A673 (cell line): ENCODE results near the gene BAG5.

ENCODE experiments used
- EZH2 ChIP-seq: fragments of 200-600 bp; sonication (generic); IDR thresholded peaks from 2 replicates; pipeline ENCODE4 v1.6.1; 2017; ENCODE audit warnings: borderline replicate concordance, low read depth, mild to moderate bottlenecking, mixed read lengths, antibody characterized with exemption, low read length; ENCODE audit not compliant: poor library complexity, severe bottlenecking
- TF ChIP-seq, protein P1 (sequence below): fragments of 300-800, 200-600 bp; sonication (generic); conservative IDR thresholded peaks from 2 replicates; pipeline ENCODE4 v1.5.1; 2017; ENCODE audit warnings: low read depth, mild to moderate bottlenecking, antibody characterized with exemption, low read length, moderate library complexity, mixed read lengths

- TF ChIP-seq, protein P1, sequence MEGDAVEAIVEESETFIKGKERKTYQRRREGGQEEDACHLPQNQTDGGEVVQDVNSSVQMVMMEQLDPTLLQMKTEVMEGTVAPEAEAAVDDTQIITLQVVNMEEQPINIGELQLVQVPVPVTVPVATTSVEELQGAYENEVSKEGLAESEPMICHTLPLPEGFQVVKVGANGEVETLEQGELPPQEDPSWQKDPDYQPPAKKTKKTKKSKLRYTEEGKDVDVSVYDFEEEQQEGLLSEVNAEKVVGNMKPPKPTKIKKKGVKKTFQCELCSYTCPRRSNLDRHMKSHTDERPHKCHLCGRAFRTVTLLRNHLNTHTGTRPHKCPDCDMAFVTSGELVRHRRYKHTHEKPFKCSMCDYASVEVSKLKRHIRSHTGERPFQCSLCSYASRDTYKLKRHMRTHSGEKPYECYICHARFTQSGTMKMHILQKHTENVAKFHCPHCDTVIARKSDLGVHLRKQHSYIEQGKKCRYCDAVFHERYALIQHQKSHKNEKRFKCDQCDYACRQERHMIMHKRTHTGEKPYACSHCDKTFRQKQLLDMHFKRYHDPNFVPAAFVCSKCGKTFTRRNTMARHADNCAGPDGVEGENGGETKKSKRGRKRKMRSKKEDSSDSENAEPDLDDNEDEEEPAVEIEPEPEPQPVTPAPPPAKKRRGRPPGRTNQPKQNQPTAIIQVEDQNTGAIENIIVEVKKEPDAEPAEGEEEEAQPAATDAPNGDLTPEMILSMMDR, result no peak
- TF ChIP-seq EZH2, result no peak
These were observed 53.7 kb downstream of the BAG5 start for GRCh38 chr14:103508521-103509329.
